ENCODE measurements around the gene INVS. TPM values are rescaled to one million over a fixed set of nuclear protein-coding genes. Genes with fewer than 3 reads are reported as not detected.

The INVS gene
- polyA plus RNA-seq, 3 donors: 2.9 to 6.7 (median 4.2) TPM

DNA sequence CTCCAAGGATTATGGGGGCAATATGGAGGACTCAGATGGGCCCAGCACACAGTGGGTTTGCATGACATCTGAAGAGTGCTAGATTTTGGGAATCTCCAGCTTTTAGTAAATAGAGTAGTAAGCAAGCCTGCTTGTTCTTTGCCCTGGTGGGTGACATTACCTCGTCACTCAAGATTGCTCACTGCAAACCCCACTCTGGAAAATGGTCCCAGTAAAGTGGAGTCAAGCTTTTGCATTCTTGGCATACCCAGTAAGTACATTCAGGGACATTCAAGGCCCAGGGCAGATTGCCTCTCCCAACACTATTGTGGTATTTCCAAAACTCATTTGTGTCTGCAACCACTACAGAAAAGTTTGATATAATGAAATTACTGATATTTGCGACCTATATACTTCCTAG is 118.5 kb downstream of the INVS start:
- H3K4me3 ChIP-seq (replicated peaks in 1 of 3; ENCODE audit: low read depth in 2 of 3, low read length in 3 of 3): no peak overlapping the region
- Mint-ChIP-seq H3K4me3 (no peak overlapping the region), H3K36me3 (peaks cover 0 to 7% of the 10 kb centered on the region in 2 donors), H3K9me3 (no peaks in the 10 kb centered on the region), H3K27me3 (ENCODE audit: low read depth in 3 of 3) (peaks cover 0 to 1% (median 0%) of the 10 kb centered on the region in 3 donors), H3K4me1 (peaks cover 6% of the 10 kb centered on the region), H3K27ac (no peak overlapping the region)
- H3K36me3 ChIP-seq (replicated peaks in 1 of 2; ENCODE audit: control insufficient read depth in 1 of 2, insufficient read depth in 2 of 2, low read length in 2 of 2): no peaks in the 10 kb centered on the region
- WGBS (ENCODE audit: insufficient coverage): no CpG with 5 or more reads among the region's 2 CpGs
- no peaks in the 10 kb centered on the region for H3K27me3 ChIP-seq (ENCODE audit: control insufficient read depth in 2 of 2, insufficient read depth in 2 of 2, low read length in 2 of 2)
- H4K20me1 ChIP-seq (ENCODE audit: insufficient read depth, low read length): no peaks in the 10 kb centered on the region
- H3K4me2 ChIP-seq (replicated peaks; ENCODE audit: extremely low read depth, low read length, poor library complexity, severe bottlenecking): no peak overlapping the region
- H3K79me2 ChIP-seq (ENCODE audit: insufficient read depth, low read length): no peaks in the 10 kb centered on the region
- intact Hi-C loops (cut with micrococcal nuclease): loop anchor here in 1 of 2 donors (10.0 kb wide), 1 partner anchor 193 kb away; no protein-coding TSS in a partner anchor
- no peaks in the 10 kb centered on the region for H3K9me3 ChIP-seq (replicated peaks in 1 of 2; ENCODE audit: control insufficient read depth in 1 of 2, insufficient read depth in 1 of 2, low read length in 2 of 2)
- TF ChIP-seq, protein P1, sequence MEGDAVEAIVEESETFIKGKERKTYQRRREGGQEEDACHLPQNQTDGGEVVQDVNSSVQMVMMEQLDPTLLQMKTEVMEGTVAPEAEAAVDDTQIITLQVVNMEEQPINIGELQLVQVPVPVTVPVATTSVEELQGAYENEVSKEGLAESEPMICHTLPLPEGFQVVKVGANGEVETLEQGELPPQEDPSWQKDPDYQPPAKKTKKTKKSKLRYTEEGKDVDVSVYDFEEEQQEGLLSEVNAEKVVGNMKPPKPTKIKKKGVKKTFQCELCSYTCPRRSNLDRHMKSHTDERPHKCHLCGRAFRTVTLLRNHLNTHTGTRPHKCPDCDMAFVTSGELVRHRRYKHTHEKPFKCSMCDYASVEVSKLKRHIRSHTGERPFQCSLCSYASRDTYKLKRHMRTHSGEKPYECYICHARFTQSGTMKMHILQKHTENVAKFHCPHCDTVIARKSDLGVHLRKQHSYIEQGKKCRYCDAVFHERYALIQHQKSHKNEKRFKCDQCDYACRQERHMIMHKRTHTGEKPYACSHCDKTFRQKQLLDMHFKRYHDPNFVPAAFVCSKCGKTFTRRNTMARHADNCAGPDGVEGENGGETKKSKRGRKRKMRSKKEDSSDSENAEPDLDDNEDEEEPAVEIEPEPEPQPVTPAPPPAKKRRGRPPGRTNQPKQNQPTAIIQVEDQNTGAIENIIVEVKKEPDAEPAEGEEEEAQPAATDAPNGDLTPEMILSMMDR (IDR thresholded peaks at IDR 0.05): no peak
- H3K27ac ChIP-seq (ENCODE audit: low read depth in 1 of 2, low read length in 2 of 2): no peak overlapping the region
- DNase-seq: no peak
- H3K9ac ChIP-seq (ENCODE audit: insufficient read depth, low read length, poor library complexity, severe bottlenecking): no peak overlapping the region
- H3K4me1 ChIP-seq (ENCODE audit: control insufficient read depth in 1 of 2, insufficient read depth in 2 of 2, low read length in 2 of 2): no peaks in the 10 kb centered on the region
- H2AFZ ChIP-seq (ENCODE audit: insufficient read depth, low read depth, low read length, poor library complexity, severe bottlenecking): no peak overlapping the region

DNA sequence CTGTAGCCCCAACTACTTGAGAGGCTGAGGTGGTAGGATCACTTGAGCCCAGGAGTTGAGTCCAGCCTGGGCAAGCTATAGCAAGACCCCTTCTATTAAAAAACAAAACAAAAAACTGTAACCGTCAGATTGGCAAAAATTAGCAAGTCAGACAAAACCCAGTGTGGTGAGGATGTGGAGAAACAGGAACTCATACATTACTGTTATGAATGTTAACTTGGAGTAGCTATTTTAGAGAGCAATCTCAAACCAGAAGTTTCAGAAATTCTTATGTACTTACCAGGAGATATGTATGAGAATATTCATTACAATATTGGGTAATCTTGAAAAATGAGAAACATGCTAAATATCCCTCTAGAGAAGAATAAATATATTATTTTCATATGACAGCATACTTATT is 120.3 kb downstream of the INVS start:
- H3K27me3 ChIP-seq (ENCODE audit: control insufficient read depth in 2 of 2, insufficient read depth in 2 of 2, low read length in 2 of 2): no peaks in the 10 kb centered on the region
- Mint-ChIP-seq H3K4me3 (no peak overlapping the region), H3K36me3 (peaks cover 0 to 4% of the 10 kb centered on the region in 2 donors), H3K9me3 (no peaks in the 10 kb centered on the region), H3K27ac (peak overlapping the region in 2 of 7 donors; percentile 4 to 47), H3K4me1 (peaks cover 6% of the 10 kb centered on the region), H3K27me3 (ENCODE audit: low read depth in 3 of 3) (peaks cover 0 to 1% (median 0%) of the 10 kb centered on the region in 3 donors)
- H3K4me3 ChIP-seq (replicated peaks in 1 of 3; ENCODE audit: low read depth in 2 of 3, low read length in 3 of 3): no peak overlapping the region
- no peak for DNase-seq
- no peak overlapping the region for H3K4me2 ChIP-seq (replicated peaks; ENCODE audit: extremely low read depth, low read length, poor library complexity, severe bottlenecking)
- no peak overlapping the region for H3K27ac ChIP-seq (ENCODE audit: low read depth in 1 of 2, low read length in 2 of 2)
- no peaks in the 10 kb centered on the region for H3K79me2 ChIP-seq (ENCODE audit: insufficient read depth, low read length)
- TF ChIP-seq, protein P1 (IDR thresholded peaks at IDR 0.05): no peak
- H2AFZ ChIP-seq (ENCODE audit: insufficient read depth, low read depth, low read length, poor library complexity, severe bottlenecking): no peak overlapping the region
- H3K4me1 ChIP-seq (ENCODE audit: control insufficient read depth in 1 of 2, insufficient read depth in 2 of 2, low read length in 2 of 2): no peaks in the 10 kb centered on the region
- intact Hi-C loops (cut with micrococcal nuclease): loop anchor here in 1 of 2 donors (10.0 kb wide), 1 partner anchor 195 kb away; no protein-coding TSS in a partner anchor
- no peaks in the 10 kb centered on the region for H3K9me3 ChIP-seq (replicated peaks in 1 of 2; ENCODE audit: control insufficient read depth in 1 of 2, insufficient read depth in 1 of 2, low read length in 2 of 2)
- no peaks in the 10 kb centered on the region for H3K36me3 ChIP-seq (replicated peaks in 1 of 2; ENCODE audit: control insufficient read depth in 1 of 2, insufficient read depth in 2 of 2, low read length in 2 of 2)
- WGBS (ENCODE audit: insufficient coverage): no CpG with 5 or more reads among the region's 1 CpG
- H4K20me1 ChIP-seq (ENCODE audit: insufficient read depth, low read length): no peaks in the 10 kb centered on the region
- H3K9ac ChIP-seq (ENCODE audit: insufficient read depth, low read length, poor library complexity, severe bottlenecking): no peak overlapping the region
